IPS-18a (cell line): ENCODE measurements around the gene BOD1L2.

Source experiments
- H3K27ac ChIP-seq: one replicate; pipeline ENCODE4 v1.5.1; 2013; ENCODE audit warnings: low read length
- H3K27me3 ChIP-seq: one replicate; pipeline ENCODE4 v1.6.1; 2013; ENCODE audit warnings: mild to moderate bottlenecking, low read length; ENCODE audit not compliant: control insufficient read depth, insufficient read depth
- H3K36me3 ChIP-seq: one replicate; pipeline ENCODE4 v1.6.1; 2013; ENCODE audit warnings: low read depth, low read length; ENCODE audit not compliant: control insufficient read depth
- H3K4me1 ChIP-seq: one replicate; pipeline ENCODE4 v1.6.1; 2013; ENCODE audit warnings: low read depth, low read length; ENCODE audit not compliant: control insufficient read depth
- H3K4me3 ChIP-seq: one replicate; pipeline ENCODE4 v1.5.1; 2013; ENCODE audit warnings: low read length
- H3K9ac ChIP-seq: one replicate; pipeline ENCODE4 v1.6.1; 2013; ENCODE audit warnings: mild to moderate bottlenecking, low read length, moderate library complexity
- H3K9me3 ChIP-seq: one replicate; pipeline ENCODE4 v1.6.1; 2013; ENCODE audit warnings: low read depth, low read length; ENCODE audit not compliant: control insufficient read depth

BOD1L2 gene

GRCh38 chr18:57154191-57154830, 7.4 kb downstream of the BOD1L2 start:
- Histone ChIP-seq H3K4me1 (peaks cover 17% of the 10 kb centered on the region), H3K4me3 (no peak overlapping the region), H3K27ac (no peak overlapping the region), H3K36me3 (no peaks in the 10 kb centered on the region), H3K27me3 (no peaks in the 10 kb centered on the region), H3K9ac (no peak overlapping the region), H3K9me3 (no peaks in the 10 kb centered on the region)

- no peak overlapping the region for H3K9ac ChIP-seq
- no peaks in the 10 kb centered on the region for H3K36me3 ChIP-seq
- no peak overlapping the region for H3K27ac ChIP-seq
- H3K4me3 ChIP-seq, result no peak overlapping the region
- H3K9me3 ChIP-seq, result no peaks in the 10 kb centered on the region
- H3K4me1 ChIP-seq, result no peaks in the 10 kb centered on the region
- H3K27me3 ChIP-seq, result no peaks in the 10 kb centered on the region
Observed at GRCh38 chr18:57164401-57164800, 17.5 kb downstream of the BOD1L2 start.

DNA sequence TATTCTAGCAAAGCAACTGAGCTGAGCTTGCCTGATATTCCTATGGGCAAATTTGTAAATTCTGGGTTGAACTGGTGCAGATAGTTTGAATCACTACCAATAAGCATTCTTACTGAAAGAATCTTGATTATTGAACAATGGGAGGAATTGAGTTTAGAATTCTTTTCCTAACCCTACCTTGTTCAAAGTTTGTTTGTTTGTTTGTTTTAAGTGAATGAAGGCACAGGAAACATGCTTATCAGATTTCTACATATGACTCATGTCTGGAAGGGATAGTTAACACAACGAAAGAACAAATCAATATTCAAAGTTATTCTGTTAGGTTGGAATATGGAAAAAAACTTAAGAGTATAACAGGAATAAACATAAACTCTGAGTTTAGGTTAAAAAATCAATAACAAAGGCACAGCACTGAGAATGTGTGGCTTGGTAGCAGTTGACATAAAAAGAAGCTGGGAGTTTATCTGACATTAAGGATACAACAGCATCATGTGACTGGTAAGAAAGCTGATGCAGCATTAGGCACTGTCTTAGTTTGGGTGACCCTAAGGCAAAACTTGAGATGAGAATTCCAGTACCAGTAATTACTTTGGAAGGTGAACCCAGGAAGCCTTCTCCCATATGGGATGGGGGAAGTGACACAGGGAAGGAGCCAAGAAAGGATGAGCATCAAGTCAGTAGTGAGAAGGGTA, 20.9 kb downstream of the BOD1L2 start:
- Histone ChIP-seq H3K4me3 (no peak overlapping the region), H3K9me3 (no peaks in the 10 kb centered on the region), H3K27me3 (no peaks in the 10 kb centered on the region), H3K9ac (no peak overlapping the region), H3K4me1 (no peaks in the 10 kb centered on the region), H3K36me3 (no peaks in the 10 kb centered on the region), H3K27ac (no peak overlapping the region)

DNA sequence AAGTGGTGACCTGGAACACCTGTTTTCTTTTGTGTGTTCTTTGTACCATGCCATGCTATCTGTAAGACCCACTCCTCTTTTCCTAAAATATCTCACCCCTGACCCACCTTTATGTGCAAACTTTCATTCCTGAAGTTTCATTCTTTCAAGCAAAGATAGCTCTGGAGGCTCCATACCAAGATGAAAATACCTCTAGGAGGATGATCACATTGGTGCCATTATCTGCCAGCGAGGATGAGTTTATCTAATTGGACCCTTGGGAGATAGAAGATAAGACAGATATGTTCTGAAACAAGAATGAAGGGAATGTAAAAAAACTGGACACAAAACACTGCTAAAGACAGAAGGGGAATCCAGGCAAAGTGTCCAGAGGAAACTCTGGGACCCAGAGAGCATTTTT, 24.1 kb downstream of the BOD1L2 start:
- Histone ChIP-seq H3K9ac (no peak overlapping the region), H3K27me3 (no peaks in the 10 kb centered on the region), H3K9me3 (no peaks in the 10 kb centered on the region), H3K27ac (no peak overlapping the region), H3K4me3 (no peak overlapping the region), H3K36me3 (no peaks in the 10 kb centered on the region), H3K4me1 (no peaks in the 10 kb centered on the region)

DNA sequence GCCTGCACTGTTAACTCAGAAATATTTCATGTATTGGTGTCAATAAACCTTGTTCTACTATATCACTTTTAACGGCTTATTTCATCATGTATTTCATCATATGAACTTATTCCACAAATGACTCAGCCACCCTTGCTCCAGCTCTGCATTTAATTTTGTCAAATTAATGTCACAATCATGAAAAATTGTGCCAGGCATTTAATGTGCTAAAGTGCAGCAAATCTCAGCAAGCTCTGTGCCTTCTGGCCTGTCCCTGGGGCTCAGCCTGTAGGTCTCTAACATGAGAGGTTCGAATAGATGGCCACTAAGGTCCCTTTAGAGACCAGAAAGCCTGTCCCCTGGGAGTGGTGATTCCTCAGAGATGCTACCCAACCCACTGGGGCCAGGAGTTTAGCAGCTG, 28.6 kb downstream of the BOD1L2 start:
- H3K4me3 ChIP-seq, result no peak overlapping the region
- no peaks in the 10 kb centered on the region for H3K27me3 ChIP-seq
- H3K9me3 ChIP-seq, result no peaks in the 10 kb centered on the region
- H3K9ac ChIP-seq, result no peak overlapping the region
- no peaks in the 10 kb centered on the region for H3K4me1 ChIP-seq
- no peak overlapping the region for H3K27ac ChIP-seq
- no peaks in the 10 kb centered on the region for H3K36me3 ChIP-seq

- no peaks in the 10 kb centered on the region for H3K27me3 ChIP-seq
- no peak overlapping the region for H3K9ac ChIP-seq
- peaks cover 6% of the 10 kb centered on the region for H3K9me3 ChIP-seq
- no peak overlapping the region for H3K27ac ChIP-seq
- H3K4me1 ChIP-seq, result no peaks in the 10 kb centered on the region
- H3K4me3 ChIP-seq, result no peak overlapping the region
- H3K36me3 ChIP-seq, result no peaks in the 10 kb centered on the region
Observed at GRCh38 chr18:57185434-57185833, 38.5 kb downstream of the BOD1L2 start.

DNA sequence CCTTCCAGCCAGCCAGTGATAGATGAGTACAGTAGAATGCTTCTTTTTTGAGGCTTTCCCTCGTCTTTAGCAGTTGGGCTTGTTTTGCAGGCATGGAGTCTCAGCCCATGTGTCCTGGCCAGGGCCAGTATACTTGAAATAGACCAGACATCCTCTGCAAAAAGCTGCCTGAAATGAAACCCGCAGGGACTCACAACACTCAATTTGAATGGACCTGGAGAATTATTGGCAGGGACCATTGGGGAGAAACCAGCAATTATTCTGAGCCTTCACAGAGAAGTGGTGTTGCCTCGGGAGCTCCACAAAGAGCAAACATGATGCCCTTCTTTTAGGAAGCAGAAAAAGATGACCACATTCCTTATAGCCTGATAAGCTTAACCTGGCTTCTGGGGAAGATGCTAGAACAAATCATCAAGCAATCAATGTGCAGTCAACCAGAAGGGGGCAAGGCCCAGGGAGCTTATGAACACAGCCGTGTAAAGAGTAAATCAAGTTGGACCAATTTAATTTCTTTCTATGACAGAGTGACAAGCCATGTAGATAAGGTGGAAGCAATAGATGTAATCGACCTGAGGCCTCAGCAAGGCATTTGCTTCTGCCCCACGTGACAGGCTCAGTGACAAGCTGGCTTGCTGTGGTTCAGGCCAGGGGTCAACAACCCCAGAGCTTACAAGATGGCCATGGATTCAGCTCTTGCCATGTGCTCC, 42.1 kb downstream of the BOD1L2 start:
- Histone ChIP-seq H3K9me3 (peaks cover 6% of the 10 kb centered on the region), H3K27ac (no peak overlapping the region), H3K9ac (no peak overlapping the region), H3K4me3 (no peak overlapping the region), H3K36me3 (no peaks in the 10 kb centered on the region), H3K27me3 (no peaks in the 10 kb centered on the region), H3K4me1 (no peaks in the 10 kb centered on the region)

- Histone ChIP-seq H3K9me3 (peaks cover 4% of the 10 kb centered on the region), H3K27me3 (no peaks in the 10 kb centered on the region), H3K9ac (no peak overlapping the region), H3K27ac (no peak overlapping the region), H3K4me1 (no peaks in the 10 kb centered on the region), H3K4me3 (no peak overlapping the region), H3K36me3 (no peaks in the 10 kb centered on the region)
Observed at GRCh38 chr18:57190026-57190425, 43.1 kb downstream of the BOD1L2 start.

DNA sequence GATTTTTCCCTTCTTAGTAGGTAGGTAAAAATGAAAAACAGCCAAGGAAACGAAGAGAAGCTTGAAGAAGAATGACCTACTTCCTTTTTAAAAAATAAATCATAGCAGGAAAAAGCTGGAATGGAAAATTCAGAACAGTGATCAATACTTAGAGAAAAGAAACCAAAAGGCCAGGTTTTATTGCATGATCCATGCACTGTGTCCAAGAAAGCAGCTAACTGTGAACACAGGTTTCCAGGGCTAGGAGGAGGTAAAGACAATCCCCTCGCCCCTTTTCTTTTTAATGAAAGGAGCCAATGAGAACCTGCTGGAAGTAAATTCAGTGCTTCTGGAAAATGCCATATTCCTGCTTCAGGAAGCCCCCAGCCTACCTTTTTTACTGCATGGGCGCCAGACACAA, 47.2 kb downstream of the BOD1L2 start:
- no peak overlapping the region for H3K27ac ChIP-seq
- no peaks in the 10 kb centered on the region for H3K36me3 ChIP-seq
- no peak overlapping the region for H3K4me3 ChIP-seq
- H3K9me3 ChIP-seq, result no peaks in the 10 kb centered on the region
- H3K27me3 ChIP-seq, result no peaks in the 10 kb centered on the region
- no peak overlapping the region for H3K9ac ChIP-seq
- H3K4me1 ChIP-seq, result no peaks in the 10 kb centered on the region

- no peak overlapping the region for H3K27ac ChIP-seq
- H3K9ac ChIP-seq, result no peak overlapping the region
- H3K4me3 ChIP-seq, result no peak overlapping the region
- H3K9me3 ChIP-seq, result no peaks in the 10 kb centered on the region
- H3K27me3 ChIP-seq, result no peaks in the 10 kb centered on the region
- no peaks in the 10 kb centered on the region for H3K36me3 ChIP-seq
- no peaks in the 10 kb centered on the region for H3K4me1 ChIP-seq
Observed at GRCh38 chr18:57194622-57195021, 47.7 kb downstream of the BOD1L2 start.

GRCh38 chr18:57195341-57195740, 48.5 kb downstream of the BOD1L2 start:
- Histone ChIP-seq H3K9me3 (no peaks in the 10 kb centered on the region), H3K4me1 (no peaks in the 10 kb centered on the region), H3K4me3 (no peak overlapping the region), H3K9ac (no peak overlapping the region), H3K36me3 (no peaks in the 10 kb centered on the region), H3K27ac (no peak overlapping the region), H3K27me3 (no peaks in the 10 kb centered on the region)

GRCh38 chr18:57197261-57197660, 50.4 kb downstream of the BOD1L2 start:
- H3K4me3 ChIP-seq, result no peak overlapping the region
- no peaks in the 10 kb centered on the region for H3K4me1 ChIP-seq
- no peaks in the 10 kb centered on the region for H3K36me3 ChIP-seq
- H3K27ac ChIP-seq, result no peak overlapping the region
- no peaks in the 10 kb centered on the region for H3K9me3 ChIP-seq
- H3K9ac ChIP-seq, result no peak overlapping the region
- H3K27me3 ChIP-seq, result no peaks in the 10 kb centered on the region
